GM18517 (cell line): Measurements from ENCODE around the gene WDCP.

Experiments
- ATAC-seq: cut with Tn5 transposase; IDR thresholded peaks from one replicate; pipeline ENCODE4 v1.9.1; 2021; ENCODE audit warnings: mild to moderate bottlenecking, moderate library complexity; ENCODE audit not compliant: unreplicated experiment

WDCP gene

DNA sequence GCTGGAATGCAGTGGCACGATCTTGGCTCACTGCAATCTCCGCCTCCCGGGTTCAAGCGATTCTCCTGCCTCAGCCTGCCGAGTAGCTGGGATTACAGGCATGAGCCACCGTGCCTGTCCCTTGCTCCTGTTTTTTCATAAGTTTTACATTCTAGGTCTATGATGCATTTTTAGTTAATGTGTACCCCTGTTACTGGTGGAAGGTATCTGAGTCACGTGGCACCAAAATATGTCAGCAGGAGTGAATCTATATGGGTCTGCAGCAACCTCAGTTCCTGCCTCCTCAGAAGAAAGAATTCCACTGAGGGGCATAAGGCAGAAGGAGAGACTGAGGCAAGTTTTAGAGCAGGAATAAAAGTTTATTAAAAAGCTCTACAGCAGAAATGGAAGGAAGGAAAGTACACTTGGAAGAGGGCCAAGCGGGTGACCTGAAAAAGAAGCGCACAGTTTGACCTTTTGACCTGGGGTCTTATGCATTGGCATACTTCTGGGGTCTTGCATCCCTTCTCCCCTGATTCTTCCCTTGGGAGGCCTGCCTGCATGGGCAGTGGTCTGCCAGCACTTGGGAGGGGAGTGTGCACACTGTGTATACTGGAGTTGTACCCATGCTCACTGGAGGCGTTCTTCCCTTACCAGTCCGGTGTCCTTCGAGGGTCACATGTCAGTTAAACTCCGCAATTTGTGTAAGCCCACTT, 38.4 kb downstream of the WDCP start:
- ATAC-seq: no peak

DNA sequence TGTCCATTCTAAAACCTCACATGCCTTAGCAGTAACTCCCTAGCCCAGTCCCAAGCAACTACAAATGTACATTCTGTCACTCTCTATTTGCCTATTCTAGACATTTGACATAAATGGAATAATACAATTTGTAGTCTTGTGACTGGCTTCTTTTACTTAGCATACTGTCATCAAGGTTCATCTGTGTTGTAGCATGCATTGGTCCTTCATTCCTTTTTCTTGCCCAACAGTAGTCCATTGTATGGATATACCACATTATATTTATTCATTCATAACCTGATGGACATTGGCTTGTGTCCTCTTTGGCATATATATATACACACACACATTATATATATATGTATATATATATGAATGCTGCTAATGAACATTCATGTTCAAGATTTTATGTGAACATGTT, 39.5 kb downstream of the WDCP start:
- no peak for ATAC-seq

DNA sequence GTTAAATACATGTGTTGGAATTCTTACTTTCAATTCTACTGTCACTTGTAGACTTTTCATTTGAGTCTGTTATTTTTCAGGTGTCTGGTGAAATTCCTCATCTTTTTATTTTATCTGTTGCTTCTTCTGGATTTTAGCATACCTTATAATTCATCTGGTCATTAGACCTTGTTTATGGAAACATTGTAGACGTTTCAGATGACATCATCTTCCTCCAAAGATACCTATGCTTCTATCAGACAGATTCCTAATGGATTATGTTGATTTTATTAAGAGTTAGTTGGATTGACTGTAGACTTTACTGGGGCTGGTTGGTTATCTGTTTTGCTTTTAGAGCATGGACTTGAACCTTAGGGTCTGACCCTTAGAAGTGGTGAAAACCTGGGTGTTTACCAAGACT, 52.6 kb downstream of the WDCP start:
- ATAC-seq: no peak

DNA sequence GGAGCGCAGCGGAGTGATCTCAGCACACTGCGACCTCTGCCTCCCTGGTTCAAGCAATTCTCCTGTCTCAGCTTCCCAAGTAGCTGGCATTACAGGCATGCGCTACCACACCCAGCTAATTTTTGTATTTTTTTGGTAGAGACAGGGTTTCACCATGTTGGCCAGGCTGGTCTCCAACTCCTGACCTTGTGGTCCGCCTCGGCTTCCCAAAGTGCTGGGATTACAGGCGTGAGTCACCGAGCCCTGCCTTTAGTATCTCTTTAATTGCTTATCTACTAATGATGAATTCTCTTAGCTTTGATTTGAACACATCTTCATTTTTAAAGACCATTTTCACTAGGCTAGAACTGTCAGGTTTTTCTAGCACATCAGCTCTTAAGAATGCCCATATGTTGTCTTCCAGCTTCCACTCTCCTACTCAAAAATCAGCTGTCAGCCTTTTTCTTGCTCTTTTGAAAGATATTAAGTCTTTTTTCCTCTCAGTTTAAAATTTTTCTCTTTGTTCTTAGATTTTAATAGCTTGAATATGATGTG, 53.4 kb downstream of the WDCP start:
- ATAC-seq: no peak

DNA sequence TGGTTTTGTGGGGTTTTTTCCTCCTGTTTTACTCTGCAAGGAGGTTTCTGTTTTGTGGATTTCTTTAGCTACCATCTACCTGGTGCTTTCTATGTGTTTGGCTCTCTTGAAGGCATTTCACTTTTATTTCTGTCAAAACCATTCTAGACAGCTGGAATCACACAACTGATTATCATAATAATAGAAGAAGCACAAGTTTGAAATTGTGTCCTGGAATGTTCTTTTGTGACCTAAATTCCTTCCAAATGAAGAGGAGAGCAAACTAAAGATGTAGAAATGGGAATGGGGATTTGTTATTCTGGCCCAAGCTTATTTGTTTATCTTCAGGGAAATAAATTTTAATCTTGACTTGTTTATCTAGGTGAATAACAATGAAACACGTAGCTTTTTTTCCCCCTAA, 54.3 kb downstream of the WDCP start:
- no peak for ATAC-seq

DNA sequence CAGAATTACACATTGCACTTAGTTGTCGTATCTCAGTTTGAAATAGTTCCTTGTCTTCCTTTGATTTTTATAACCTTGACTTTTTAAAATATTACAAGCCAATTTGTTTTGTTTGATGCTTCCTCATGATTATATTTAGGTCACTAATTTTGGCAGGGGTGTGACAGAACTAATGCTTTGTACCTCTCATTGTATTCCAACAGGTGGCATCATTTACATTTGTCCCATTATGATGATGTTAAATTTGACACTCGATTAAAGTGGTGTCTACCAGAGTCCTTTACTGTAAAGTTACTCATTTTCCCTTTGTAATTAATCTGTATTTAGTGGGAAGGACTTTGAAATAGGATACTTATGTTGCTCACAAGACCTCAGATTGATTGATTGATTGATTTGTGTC, 58.8 kb downstream of the WDCP start:
- no peak for ATAC-seq
